Measurements from ENCODE around the gene TLCD3A.

GRCh38 chr17:774313-774584 lies 41.9 kb downstream of the TLCD3A start:
- TF ChIP-seq CTCF (IDR thresholded peaks at IDR 0.05 in 4 of 5, conservative IDR thresholded peaks at IDR 0.05 in 1 of 5) (no peak), POLR2A (IDR thresholded peaks at IDR 0.05) (no peak)

All from gastrocnemius medialis (tissue), 4 donors.